ENCODE measurements around the gene CHMP4B.

Gene CHMP4B

GRCh38 chr20:33796263-33796906 is 14.8 kb upstream of the CHMP4B start:
- no peak for TF ChIP-seq GATA2 (IDR thresholded peaks at IDR 0.05; ENCODE audit: low read depth, low read length)
- TF ChIP-seq GATA3 (IDR thresholded peaks at IDR 0.05; ENCODE audit: low read depth, low read length): no peak

GRCh38 chr20:33796907-33797544 is 14.1 kb upstream of the CHMP4B start:
- TF ChIP-seq GATA2 (IDR thresholded peaks at IDR 0.05; ENCODE audit: low read depth, low read length) (no peak), GATA3 (IDR thresholded peaks at IDR 0.05; ENCODE audit: low read depth, low read length) (no peak)

GRCh38 chr20:33798444-33798843 is 12.7 kb upstream of the CHMP4B start:
- TF ChIP-seq GATA2 (IDR thresholded peaks at IDR 0.05; ENCODE audit: low read depth, low read length) (no peak), GATA3 (IDR thresholded peaks at IDR 0.05; ENCODE audit: low read depth, low read length) (no peak)

GRCh38 chr20:33803921-33804337 is 7.2 kb upstream of the CHMP4B start:
- no peak for TF ChIP-seq GATA2 (IDR thresholded peaks at IDR 0.05; ENCODE audit: low read depth, low read length)
- no peak for TF ChIP-seq GATA3 (IDR thresholded peaks at IDR 0.05; ENCODE audit: low read depth, low read length)

GRCh38 chr20:33808388-33808787 is 2.8 kb upstream of the CHMP4B start:
- TF ChIP-seq GATA2 (IDR thresholded peaks at IDR 0.05; ENCODE audit: low read depth, low read length): no peak
- TF ChIP-seq GATA3 (IDR thresholded peaks at IDR 0.05; ENCODE audit: low read depth, low read length): no peak

GRCh38 chr20:33810259-33810658 is 889 bp upstream of the CHMP4B start:
- no peak for TF ChIP-seq GATA2 (IDR thresholded peaks at IDR 0.05; ENCODE audit: low read depth, low read length)
- no peak for TF ChIP-seq GATA3 (IDR thresholded peaks at IDR 0.05; ENCODE audit: low read depth, low read length)

- TF ChIP-seq GATA3 (IDR thresholded peaks at IDR 0.05; ENCODE audit: low read depth, low read length): no peak
- TF ChIP-seq GATA2 (IDR thresholded peaks at IDR 0.05; ENCODE audit: low read depth, low read length): no peak
Measured at GRCh38 chr20:33811776-33812151, 616 bp downstream of the CHMP4B start.

- no peak for TF ChIP-seq GATA2 (IDR thresholded peaks at IDR 0.05; ENCODE audit: low read depth, low read length)
- no peak for TF ChIP-seq GATA3 (IDR thresholded peaks at IDR 0.05; ENCODE audit: low read depth, low read length)
Measured at GRCh38 chr20:33812152-33812849, 1.2 kb downstream of the CHMP4B start.

GRCh38 chr20:33812908-33813462 is 1.8 kb downstream of the CHMP4B start:
- no peak for TF ChIP-seq GATA2 (IDR thresholded peaks at IDR 0.05; ENCODE audit: low read depth, low read length)
- no peak for TF ChIP-seq GATA3 (IDR thresholded peaks at IDR 0.05; ENCODE audit: low read depth, low read length)

GRCh38 chr20:33814238-33814712 is 3.1 kb downstream of the CHMP4B start:
- TF ChIP-seq GATA3 (IDR thresholded peaks at IDR 0.05; ENCODE audit: low read depth, low read length): no peak
- no peak for TF ChIP-seq GATA2 (IDR thresholded peaks at IDR 0.05; ENCODE audit: low read depth, low read length)

GRCh38 chr20:33815671-33816070 is 4.5 kb downstream of the CHMP4B start:
- TF ChIP-seq GATA3 (IDR thresholded peaks at IDR 0.05; ENCODE audit: low read depth, low read length) (no peak), GATA2 (IDR thresholded peaks at IDR 0.05; ENCODE audit: low read depth, low read length) (no peak)

- no peak for TF ChIP-seq GATA2 (IDR thresholded peaks at IDR 0.05; ENCODE audit: low read depth, low read length)
- TF ChIP-seq GATA3 (IDR thresholded peaks at IDR 0.05; ENCODE audit: low read depth, low read length): no peak
Measured at GRCh38 chr20:33816191-33816590, 5.0 kb downstream of the CHMP4B start.

- TF ChIP-seq GATA3 (IDR thresholded peaks at IDR 0.05; ENCODE audit: low read depth, low read length) (no peak), GATA2 (IDR thresholded peaks at IDR 0.05; ENCODE audit: low read depth, low read length) (no peak)
Measured at GRCh38 chr20:33817411-33817810, 6.3 kb downstream of the CHMP4B start.

- TF ChIP-seq GATA3 (IDR thresholded peaks at IDR 0.05; ENCODE audit: low read depth, low read length) (no peak), GATA2 (IDR thresholded peaks at IDR 0.05; ENCODE audit: low read depth, low read length) (no peak)
Measured at GRCh38 chr20:33819456-33819855, 8.3 kb downstream of the CHMP4B start.
